BLaER1 treated with 17β-estradiol and CSF1 and Interleukin-3, amounts not matched to agents 10 nM and 100 nM (cell line): Measurements from ENCODE around the gene RDH12.

Source experiments
- H3K27ac ChIP-seq, 11 experiments: shearing (Covaris generic); formaldehyde crosslinking; 2 replicates each; pipeline ENCODE4 v1.8.1; 2022
- H3K27me3 ChIP-seq, 11 experiments: shearing (Covaris generic); formaldehyde crosslinking; 2 replicates each; pipeline ENCODE4 v1.8.1; 2022
- H3K36me3 ChIP-seq, 11 experiments: shearing (Covaris generic); formaldehyde crosslinking; 2 replicates each; pipeline ENCODE4 v1.8.1; 2022
- H3K4me1 ChIP-seq, 10 experiments: shearing (Covaris generic); formaldehyde crosslinking; 2 replicates each; pipeline ENCODE4 v1.8.1; 2022
- H3K4me2 ChIP-seq, 11 experiments: shearing (Covaris generic); formaldehyde crosslinking; 2 replicates each; pipeline ENCODE4 v1.8.1; 2022
- H3K4me3 ChIP-seq, 10 experiments: shearing (Covaris generic); formaldehyde crosslinking; 2 replicates each; pipeline ENCODE4 v1.8.1; 2022
- H3K9ac ChIP-seq, 11 experiments: shearing (Covaris generic); formaldehyde crosslinking; 2 replicates each; pipeline ENCODE4 v1.8.1; 2022
- H3K9me3 ChIP-seq, 11 experiments: shearing (Covaris generic); formaldehyde crosslinking; replicated peaks in 1 of 11; 2 replicates each; pipeline ENCODE4 v1.8.1; 2022
- H4K20me1 ChIP-seq, 11 experiments: shearing (Covaris generic); formaldehyde crosslinking; 2 replicates each; pipeline ENCODE4 v1.8.1; 2022
- Cebpa-rat ChIP-seq, 11 experiments: shearing (Covaris generic); IDR thresholded peaks; 2 replicates each; pipeline ENCODE4 v1.8.1; 2022

RDH12 gene

GRCh38 chr14:67766035-67766680 is 64.5 kb downstream of the RDH12 start:
- H3K36me3 ChIP-seq, result peaks cover 66 to 97% (median 89%) of the 10 kb centered on the region in 11 experiments
- peaks cover 0 to 13% (median 0%) of the 10 kb centered on the region in 11 experiments; a peak in 3 of 22 replicates for H4K20me1 ChIP-seq
- H3K9ac ChIP-seq, result no peak overlapping the region
- no peaks in the 10 kb centered on the region for H3K9me3 ChIP-seq
- H3K4me2 ChIP-seq, result peak overlapping the region in 5 of 11 experiments; percentile 57 to 78 (median 62); a peak in 10 of 22 replicates
- peaks cover 0 to 29% (median 11%) of the 10 kb centered on the region in 10 experiments; a peak in 12 of 20 replicates for H3K4me1 ChIP-seq
- H3K27ac ChIP-seq, result peak overlapping the region in 2 of 11 experiments; percentile 2 to 45; a peak in 2 of 22 replicates
- H3K27me3 ChIP-seq, result no peaks in the 10 kb centered on the region
- no peak overlapping the region for H3K4me3 ChIP-seq
- no peak for TF ChIP-seq Cebpa-rat (IDR thresholded peaks at IDR 0.05)

GRCh38 chr14:67768219-67768618 is 66.5 kb downstream of the RDH12 start:
- Histone ChIP-seq H4K20me1 (peaks cover 0 to 13% (median 0%) of the 10 kb centered on the region in 11 experiments; a peak in 3 of 22 replicates), H3K27me3 (no peaks in the 10 kb centered on the region), H3K27ac (no peak overlapping the region), H3K4me1 (peaks cover 0 to 29% (median 11%) of the 10 kb centered on the region in 10 experiments; a peak in 12 of 20 replicates), H3K4me3 (no peak overlapping the region), H3K36me3 (peaks cover 66 to 97% (median 90%) of the 10 kb centered on the region in 11 experiments), H3K4me2 (no peak overlapping the region), H3K9me3 (no peaks in the 10 kb centered on the region), H3K9ac (no peak overlapping the region)
- no peak for TF ChIP-seq Cebpa-rat (IDR thresholded peaks at IDR 0.05)

- Histone ChIP-seq H3K27ac (no peak overlapping the region), H3K4me2 (no peak overlapping the region), H3K4me3 (no peak overlapping the region), H3K9me3 (no peaks in the 10 kb centered on the region), H3K4me1 (no peaks in the 10 kb centered on the region), H4K20me1 (peaks cover 0 to 7% (median 0%) of the 10 kb centered on the region in 11 experiments; a peak in 1 of 22 replicates), H3K27me3 (no peaks in the 10 kb centered on the region), H3K9ac (no peak overlapping the region), H3K36me3 (peaks cover 86 to 100% (median 96%) of the 10 kb centered on the region in 11 experiments)
- TF ChIP-seq Cebpa-rat (IDR thresholded peaks at IDR 0.05), result no peak
These were observed 72.2 kb downstream of the RDH12 start for GRCh38 chr14:67773844-67774377.

- Histone ChIP-seq H3K9ac (no peak overlapping the region), H3K27ac (no peak overlapping the region), H3K4me1 (no peaks in the 10 kb centered on the region), H3K4me2 (no peak overlapping the region), H3K27me3 (no peaks in the 10 kb centered on the region), H4K20me1 (peaks cover 0 to 7% (median 0%) of the 10 kb centered on the region in 11 experiments; a peak in 1 of 22 replicates), H3K4me3 (no peak overlapping the region), H3K36me3 (peaks cover 94 to 100% (median 99%) of the 10 kb centered on the region in 11 experiments), H3K9me3 (no peaks in the 10 kb centered on the region)
- no peak for TF ChIP-seq Cebpa-rat (IDR thresholded peaks at IDR 0.05)
These were observed 75.1 kb downstream of the RDH12 start for GRCh38 chr14:67776653-67777322.

- no peaks in the 10 kb centered on the region for H3K27me3 ChIP-seq
- H3K9me3 ChIP-seq, result no peaks in the 10 kb centered on the region
- no peak for TF ChIP-seq Cebpa-rat (IDR thresholded peaks at IDR 0.05)
- no peaks in the 10 kb centered on the region for H3K4me1 ChIP-seq
- H3K36me3 ChIP-seq, result peaks cover 97 to 100% (median 99%) of the 10 kb centered on the region in 11 experiments
- peaks cover 0 to 7% (median 0%) of the 10 kb centered on the region in 11 experiments; a peak in 1 of 22 replicates for H4K20me1 ChIP-seq
- H3K4me3 ChIP-seq, result no peak overlapping the region
- no peak overlapping the region for H3K9ac ChIP-seq
- no peak overlapping the region for H3K27ac ChIP-seq
- no peak overlapping the region for H3K4me2 ChIP-seq
These were observed 77.1 kb downstream of the RDH12 start for GRCh38 chr14:67778792-67779191.

- H3K27me3 ChIP-seq, result no peaks in the 10 kb centered on the region
- peaks cover 94 to 100% (median 99%) of the 10 kb centered on the region in 11 experiments for H3K36me3 ChIP-seq
- H3K9ac ChIP-seq, result no peak overlapping the region
These were observed 80.4 kb downstream of the RDH12 start for GRCh38 chr14:67782090-67782489.

More at GRCh38 chr14:67782090-67782489, 80.4 kb downstream of the RDH12 start:
- no peak overlapping the region for H3K27ac ChIP-seq
- H3K4me3 ChIP-seq, result no peak overlapping the region
- TF ChIP-seq Cebpa-rat (IDR thresholded peaks at IDR 0.05), result no peak
- H3K4me2 ChIP-seq, result no peak overlapping the region
- H4K20me1 ChIP-seq, result peaks cover 0 to 7% (median 0%) of the 10 kb centered on the region in 11 experiments; a peak in 3 of 22 replicates
- no peaks in the 10 kb centered on the region for H3K4me1 ChIP-seq
- no peaks in the 10 kb centered on the region for H3K9me3 ChIP-seq
